ENCODE results near the gene TUBGCP3. TPM values are rescaled to one million over a fixed set of nuclear protein-coding genes. Genes with fewer than 3 reads are reported as not detected.

Gene TUBGCP3
- total RNA-seq, 2 experiments from 2014 or later = 53.0 to 69.7 TPM

DNA sequence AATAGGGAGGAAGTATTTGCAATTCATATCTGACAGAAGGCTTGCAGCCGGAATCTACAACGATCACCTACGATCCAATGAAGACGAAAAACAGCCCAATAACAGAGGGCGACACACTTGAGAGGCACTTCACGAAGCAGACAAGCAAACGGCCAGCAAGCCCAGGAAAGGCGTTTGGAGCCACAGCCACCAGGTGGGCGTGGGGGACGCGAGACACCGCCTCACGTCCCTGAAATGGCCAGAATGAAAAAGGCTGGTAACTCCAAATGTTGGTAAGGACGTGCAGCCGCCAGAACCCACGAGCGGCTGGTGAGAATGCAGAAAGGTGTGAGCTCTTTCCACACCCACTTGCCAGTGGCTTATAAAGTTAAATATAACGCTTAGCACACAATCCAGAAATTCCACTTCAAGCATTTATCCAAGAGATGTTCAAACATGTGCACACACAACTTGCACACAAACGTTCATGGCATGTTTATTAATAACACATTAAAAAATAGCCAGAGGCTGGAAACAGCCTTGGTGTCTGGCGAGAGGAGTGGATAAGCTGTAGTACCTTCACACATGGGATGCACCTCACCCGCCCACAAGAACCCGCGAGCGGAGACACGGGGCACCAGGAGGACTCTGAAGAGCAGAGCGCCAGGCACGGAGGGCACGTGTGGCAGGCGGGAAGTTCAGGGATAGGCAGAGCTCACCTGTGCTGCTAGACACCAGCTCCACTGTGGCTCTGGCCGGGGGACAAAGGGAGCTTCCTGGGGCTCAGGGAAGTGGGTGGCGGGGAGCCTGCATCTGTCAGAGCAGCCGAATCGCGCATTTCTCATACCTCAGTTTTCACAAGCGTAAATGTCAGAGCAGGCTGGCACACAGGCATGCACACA is 122.5 kb downstream of the TUBGCP3 start:
- CTCF ChIA-PET = no interaction called here
- peak; percentile 21 for DNase-seq
- ATAC-seq = no peak
- Mint-ChIP-seq H3K4me3 (no peak overlapping the region), H3K9me3 (ENCODE audit: low read depth) (peaks cover 6% of the 10 kb centered on the region), H3K4me1 (peaks cover 2% of the 10 kb centered on the region), H3K27me3 (peaks cover 2% of the 10 kb centered on the region), H3K27ac (no peak overlapping the region), H3K36me3 (no peaks in the 10 kb centered on the region)

DNA sequence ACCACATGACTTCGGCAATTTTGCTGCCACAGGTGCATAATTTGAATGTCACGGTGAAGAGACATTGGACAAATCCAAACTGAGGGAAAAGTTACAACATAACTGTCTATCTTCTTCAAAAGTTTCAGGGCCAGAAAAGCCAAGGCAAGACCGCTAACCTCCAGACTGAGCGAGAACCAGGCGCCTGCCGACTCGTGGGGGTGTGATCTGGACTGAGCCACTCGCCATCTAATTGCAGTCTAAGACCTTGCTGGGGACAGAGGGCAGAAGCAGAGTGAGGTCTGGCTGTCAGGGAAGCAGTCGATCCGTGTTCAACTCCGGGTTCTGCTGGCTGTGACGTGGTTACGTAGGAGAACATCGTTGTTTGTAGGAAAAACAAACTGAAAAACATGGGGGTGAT is 123.2 kb downstream of the TUBGCP3 start:
- CTCF ChIA-PET = no interaction called here
- Mint-ChIP-seq H3K9me3 (ENCODE audit: low read depth) (peaks cover 6% of the 10 kb centered on the region), H3K4me1 (peaks cover 2% of the 10 kb centered on the region), H3K27me3 (peaks cover 7% of the 10 kb centered on the region), H3K27ac (no peak overlapping the region), H3K36me3 (no peaks in the 10 kb centered on the region), H3K4me3 (no peak overlapping the region)
- ATAC-seq (no peak), DNase-seq (no peak)

DNA sequence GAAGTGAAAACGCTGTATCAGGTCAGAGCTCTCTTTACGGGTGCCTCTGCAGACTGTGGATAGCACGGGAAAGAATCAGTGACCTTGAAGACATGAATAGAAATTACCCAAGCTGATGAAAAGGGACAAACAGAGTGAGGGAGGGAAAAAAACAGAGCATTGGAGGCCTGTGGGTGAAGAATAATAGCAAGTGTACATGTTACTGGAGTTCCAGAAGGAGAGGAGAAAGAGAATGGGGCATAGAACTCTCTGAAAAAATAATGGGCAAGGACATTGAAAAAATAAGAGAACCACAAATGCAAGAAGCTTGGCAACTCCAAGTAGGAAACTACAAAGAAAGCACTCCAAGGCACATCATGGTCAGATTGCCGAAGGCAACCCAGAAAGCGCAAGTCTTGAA is 125.5 kb downstream of the TUBGCP3 start:
- DNase-seq (no peak), ATAC-seq (no peak)
- H3K9me3 Mint-ChIP-seq (ENCODE audit: low read depth) = peaks cover 6% of the 10 kb centered on the region

DNA sequence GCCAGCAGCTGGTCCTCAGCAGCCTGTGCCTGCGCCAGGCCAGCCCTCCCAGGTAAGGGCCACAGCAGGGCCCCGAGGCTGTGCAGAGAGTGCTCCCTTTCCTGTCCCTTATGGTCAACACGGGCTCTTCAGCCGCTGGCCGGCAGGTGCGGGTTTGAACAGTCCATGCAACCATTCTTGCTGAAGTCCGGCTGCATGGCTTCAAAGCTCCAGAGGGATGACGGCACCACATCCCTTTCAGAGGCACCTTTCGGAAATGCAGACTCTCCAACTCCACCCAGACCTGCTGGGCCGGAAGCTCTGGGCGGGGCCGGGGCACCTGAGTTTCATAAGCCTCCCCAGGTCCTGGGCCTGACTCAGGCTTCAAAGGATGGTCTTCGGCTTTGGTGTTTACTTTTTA is 130.5 kb downstream of the TUBGCP3 start:
- Mint-ChIP-seq H3K9me3 (ENCODE audit: low read depth) (peaks cover 2% of the 10 kb centered on the region), H3K36me3 (no peaks in the 10 kb centered on the region), H3K27ac (no peak overlapping the region), H3K4me1 (peaks cover 2% of the 10 kb centered on the region), H3K27me3 (peaks cover 8% of the 10 kb centered on the region), H3K4me3 (no peak overlapping the region)
- DNase-seq (peak; percentile 22), ATAC-seq (no peak)
- CTCF ChIA-PET = no interaction called here

More for the DNA sequence above, 125.5 kb downstream of the TUBGCP3 start:
- Mint-ChIP-seq H3K36me3 (no peaks in the 10 kb centered on the region), H3K4me3 (no peak overlapping the region), H3K4me1 (peaks cover 2% of the 10 kb centered on the region), H3K27ac (no peak overlapping the region), H3K27me3 (peaks cover 10% of the 10 kb centered on the region)
- CTCF ChIA-PET = no interaction called here

DNA sequence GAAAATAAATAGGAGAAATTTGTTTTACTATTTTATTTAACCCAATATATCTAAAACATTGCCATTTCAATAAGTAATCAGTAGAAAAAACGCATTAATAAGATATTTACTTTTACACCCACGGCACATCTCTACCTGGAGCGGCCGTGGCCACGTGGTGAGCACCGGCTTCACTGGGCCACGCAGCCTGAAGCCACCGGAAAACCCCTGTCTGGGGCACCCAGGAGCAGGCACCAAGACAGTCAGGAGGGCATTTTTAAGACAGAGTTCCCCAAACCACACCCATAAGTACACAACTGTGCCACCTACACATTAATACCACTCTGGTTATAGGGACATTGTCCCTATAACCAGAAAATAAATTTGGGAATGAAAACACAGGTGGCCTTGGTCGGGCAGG is 130.9 kb downstream of the TUBGCP3 start:
- Mint-ChIP-seq H3K4me3 (no peak overlapping the region), H3K9me3 (ENCODE audit: low read depth) (no peaks in the 10 kb centered on the region), H3K27ac (no peak overlapping the region), H3K36me3 (no peaks in the 10 kb centered on the region), H3K27me3 (peaks cover 8% of the 10 kb centered on the region), H3K4me1 (peaks cover 2% of the 10 kb centered on the region)
- CTCF ChIA-PET = no interaction called here
- DNase-seq = no peak
- no peak for ATAC-seq

DNA sequence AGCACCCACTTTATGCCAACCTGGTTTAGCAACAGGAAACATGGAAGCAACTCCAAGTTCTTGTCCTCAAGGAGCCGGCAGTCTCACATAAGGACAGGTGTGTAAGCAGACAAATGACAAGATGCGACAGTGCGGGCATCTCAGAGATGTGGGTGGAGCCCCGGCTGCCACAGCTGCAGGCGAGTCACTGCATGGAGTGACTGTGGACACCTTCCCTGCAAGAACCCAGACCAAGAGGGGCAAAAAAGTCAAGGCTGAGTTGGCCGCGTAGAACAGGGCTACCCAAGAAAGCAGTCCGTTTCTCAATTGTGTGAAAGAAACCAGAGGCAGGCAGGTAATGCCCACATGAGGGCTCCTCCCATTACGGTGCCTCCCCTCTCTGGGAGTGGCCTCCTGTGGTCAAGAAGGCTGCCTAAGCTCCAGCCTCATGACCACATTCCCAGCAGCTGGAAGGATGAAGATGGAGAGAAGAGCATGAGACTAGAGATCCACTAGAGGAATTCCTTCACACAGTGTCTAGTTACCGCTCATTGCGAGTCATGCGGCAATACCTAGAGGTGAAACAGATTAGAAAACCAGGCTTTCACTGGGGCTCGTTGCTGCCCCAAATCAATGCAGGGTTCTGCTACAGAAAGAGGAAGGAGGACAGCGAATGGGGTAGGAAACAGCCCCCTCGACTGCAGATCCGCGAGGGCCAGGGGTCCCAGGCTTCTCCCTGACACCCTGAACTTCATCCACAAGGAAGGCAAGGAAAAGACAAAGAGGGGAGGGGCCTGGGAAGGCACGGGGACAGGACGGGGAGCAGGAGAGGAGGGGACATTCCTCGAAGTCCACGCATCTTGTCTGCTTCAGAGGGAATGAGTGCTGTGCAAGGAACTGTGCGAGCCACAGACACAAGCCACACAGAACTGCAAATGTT is 131.6 kb downstream of the TUBGCP3 start:
- CTCF ChIA-PET = no interaction called here

DNA sequence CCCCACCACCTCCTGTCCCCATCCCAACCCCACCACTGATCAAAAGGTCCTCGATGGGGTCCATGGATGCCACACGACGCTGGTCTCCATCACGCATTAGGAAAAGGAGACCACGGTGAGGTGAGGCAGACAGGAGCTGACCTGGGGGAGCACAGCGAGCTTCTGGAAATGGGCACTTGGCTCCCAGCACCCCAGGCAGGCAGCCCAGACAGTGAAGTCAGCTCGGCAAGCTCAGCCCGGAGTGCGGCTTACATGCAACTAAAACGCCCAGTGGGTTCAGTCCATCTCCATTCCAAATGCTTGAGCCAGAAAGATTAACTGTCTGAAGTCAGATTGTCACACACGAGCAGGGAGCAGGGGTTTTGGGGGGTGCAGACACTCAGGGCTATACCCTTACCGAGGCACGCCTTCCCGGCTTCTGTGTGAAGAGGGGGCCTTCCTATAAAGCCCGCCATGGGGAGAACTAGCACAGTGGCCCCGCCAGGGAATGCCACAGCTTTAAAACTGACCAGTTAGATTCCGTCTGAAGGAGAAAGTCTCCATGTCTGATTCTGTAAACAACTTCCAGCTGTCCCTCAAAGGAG is 132.4 kb downstream of the TUBGCP3 start:
- CTCF ChIA-PET = no interaction called here

More for the DNA sequence above, 131.6 kb downstream of the TUBGCP3 start:
- Mint-ChIP-seq H3K4me1 (peaks cover 2% of the 10 kb centered on the region), H3K4me3 (no peak overlapping the region), H3K9me3 (ENCODE audit: low read depth) (no peaks in the 10 kb centered on the region), H3K27ac (no peak overlapping the region), H3K27me3 (peaks cover 8% of the 10 kb centered on the region), H3K36me3 (no peaks in the 10 kb centered on the region)
- no peak for DNase-seq
- no peak for ATAC-seq

DNA sequence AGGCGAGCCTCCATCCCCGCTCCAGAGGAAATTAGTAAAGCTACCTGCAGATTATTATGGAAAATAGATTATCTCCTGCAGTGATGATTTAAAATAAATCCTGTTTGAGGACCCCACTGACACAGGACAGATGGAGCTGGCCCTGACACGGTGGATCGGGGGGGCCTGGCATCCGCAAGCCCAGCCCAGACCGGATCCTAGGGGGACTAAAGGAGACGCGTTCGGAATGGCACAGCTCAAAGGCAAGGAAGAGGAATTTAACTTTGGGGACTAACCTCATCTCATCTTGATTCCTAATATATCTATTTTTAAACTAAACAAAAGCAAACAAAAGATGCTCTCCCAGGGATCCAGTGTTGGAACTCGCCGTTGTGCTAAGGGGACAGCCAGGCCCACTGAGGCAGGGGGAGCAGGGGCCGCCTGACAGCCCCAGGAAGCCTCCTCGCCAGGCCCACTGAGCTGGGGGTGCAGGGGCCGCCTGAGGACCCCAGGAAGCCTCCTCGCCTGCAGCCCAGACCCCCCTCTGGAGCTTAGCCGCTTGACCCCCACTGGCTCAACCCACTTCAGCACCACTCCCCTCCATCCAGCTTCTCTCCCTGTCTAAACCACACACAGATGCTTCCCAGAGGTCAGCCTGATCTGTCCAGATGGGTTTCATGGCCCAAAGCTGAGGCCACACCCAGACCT is 133.2 kb downstream of the TUBGCP3 start:
- no peaks in the 10 kb centered on the region for H3K36me3 Mint-ChIP-seq
- H3K27me3 Mint-ChIP-seq = peaks cover 3% of the 10 kb centered on the region
- H3K4me3 Mint-ChIP-seq = no peak overlapping the region
- H3K4me1 Mint-ChIP-seq = no peaks in the 10 kb centered on the region
- DNase-seq (peak; percentile 29), ATAC-seq (no peak)
- CTCF ChIA-PET = interaction anchor here (1.5 kb wide), 1 partner anchor 11 kb away, joined by 3 read pairs; no protein-coding TSS in a partner anchor
- H3K27ac Mint-ChIP-seq = no peak overlapping the region
- no peaks in the 10 kb centered on the region for H3K9me3 Mint-ChIP-seq (ENCODE audit: low read depth)

More for the DNA sequence above, 132.4 kb downstream of the TUBGCP3 start:
- Mint-ChIP-seq H3K27me3 (peaks cover 8% of the 10 kb centered on the region), H3K27ac (no peak overlapping the region), H3K4me1 (no peaks in the 10 kb centered on the region), H3K4me3 (no peak overlapping the region), H3K36me3 (no peaks in the 10 kb centered on the region), H3K9me3 (ENCODE audit: low read depth) (no peaks in the 10 kb centered on the region)
- ATAC-seq = no peak
- DNase-seq = no peak

DNA sequence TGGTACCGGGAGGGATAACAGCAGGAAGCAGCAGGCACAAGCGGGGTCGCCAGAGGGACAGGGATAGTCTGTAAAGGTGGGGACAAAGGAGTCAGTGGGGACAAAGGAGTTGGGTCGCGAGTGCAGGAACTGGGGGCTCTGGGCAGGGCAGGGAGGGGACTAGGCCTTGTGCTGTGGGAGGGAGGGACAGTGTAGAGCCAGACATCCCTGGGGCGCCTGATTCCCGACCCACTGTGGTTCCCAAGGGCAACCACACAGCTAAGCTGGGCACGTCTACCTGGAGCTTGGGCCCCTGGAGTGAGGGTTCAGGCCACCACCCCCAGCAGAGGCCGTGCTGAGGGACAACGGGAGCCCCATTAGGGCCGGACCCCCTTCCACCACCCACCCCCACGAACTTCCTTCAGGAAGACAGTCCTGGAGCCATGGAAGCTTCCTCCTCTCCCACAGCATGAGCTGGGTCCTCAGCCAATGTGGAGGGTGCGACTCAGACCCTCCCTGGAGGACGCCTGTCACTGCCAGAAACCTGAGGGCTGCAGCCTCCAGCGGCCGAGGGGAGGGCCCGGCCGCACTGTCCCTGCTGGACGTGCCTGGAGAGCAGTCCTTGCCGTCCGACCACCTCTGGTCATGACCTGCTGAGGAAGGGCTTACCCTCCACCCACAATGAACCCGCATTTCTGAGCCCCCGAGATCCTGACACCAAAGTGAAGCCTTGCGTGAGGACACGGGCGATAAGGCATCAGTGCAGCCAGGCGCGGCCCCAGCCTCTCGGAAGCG is 133.9 kb downstream of the TUBGCP3 start:
- H3K27me3 Mint-ChIP-seq = no peaks in the 10 kb centered on the region
- H3K9me3 Mint-ChIP-seq (ENCODE audit: low read depth) = no peaks in the 10 kb centered on the region
- no peak for ATAC-seq
- CTCF ChIA-PET = interaction anchor here (1.5 kb wide), 1 partner anchor 10 kb away, joined by 3 read pairs; no protein-coding TSS in a partner anchor
- no peak overlapping the region for H3K27ac Mint-ChIP-seq
- no peak for DNase-seq
- H3K36me3 Mint-ChIP-seq = no peaks in the 10 kb centered on the region
- H3K4me1 Mint-ChIP-seq = no peaks in the 10 kb centered on the region
- no peak overlapping the region for H3K4me3 Mint-ChIP-seq

DNA sequence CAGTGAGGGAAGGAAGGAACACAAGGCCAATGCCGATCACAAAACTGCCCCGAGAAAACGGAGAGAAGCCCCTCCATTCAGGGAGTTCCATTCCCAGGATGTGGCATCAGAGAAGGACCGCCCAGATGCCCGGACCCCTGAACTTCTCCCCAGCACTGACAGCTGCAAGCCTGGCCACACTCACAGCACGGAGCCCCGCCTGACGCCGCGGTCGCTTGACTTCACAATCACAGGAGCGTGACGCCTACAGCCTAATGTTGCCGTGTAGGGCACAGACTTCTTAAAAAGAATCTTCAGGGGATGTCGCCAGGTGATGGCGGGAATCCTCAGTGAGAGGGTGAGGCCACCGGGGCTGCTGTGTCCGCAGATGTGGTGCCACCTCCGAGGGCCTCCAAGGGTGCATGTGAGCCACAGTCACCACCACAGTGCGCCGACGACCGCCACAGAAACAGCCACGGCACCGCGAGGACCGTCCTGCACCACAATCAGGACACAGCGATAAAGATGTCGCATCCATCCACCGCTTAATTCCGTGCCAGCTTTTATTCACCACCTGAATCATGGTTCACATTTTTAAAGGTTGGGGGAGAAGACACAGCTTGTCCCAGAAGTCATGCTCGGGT is 134.6 kb downstream of the TUBGCP3 start:
- no peaks in the 10 kb centered on the region for H3K27me3 Mint-ChIP-seq
- H3K9me3 Mint-ChIP-seq (ENCODE audit: low read depth) = no peaks in the 10 kb centered on the region
- no peaks in the 10 kb centered on the region for H3K4me1 Mint-ChIP-seq
- CTCF ChIA-PET = interaction anchor here (1.5 kb wide), 1 partner anchor 9 kb away, joined by 3 read pairs; no protein-coding TSS in a partner anchor
- no peak for ATAC-seq
- peak; percentile 33 for DNase-seq
- no peaks in the 10 kb centered on the region for H3K36me3 Mint-ChIP-seq
- H3K27ac Mint-ChIP-seq = no peak overlapping the region
- H3K4me3 Mint-ChIP-seq = no peak overlapping the region

DNA sequence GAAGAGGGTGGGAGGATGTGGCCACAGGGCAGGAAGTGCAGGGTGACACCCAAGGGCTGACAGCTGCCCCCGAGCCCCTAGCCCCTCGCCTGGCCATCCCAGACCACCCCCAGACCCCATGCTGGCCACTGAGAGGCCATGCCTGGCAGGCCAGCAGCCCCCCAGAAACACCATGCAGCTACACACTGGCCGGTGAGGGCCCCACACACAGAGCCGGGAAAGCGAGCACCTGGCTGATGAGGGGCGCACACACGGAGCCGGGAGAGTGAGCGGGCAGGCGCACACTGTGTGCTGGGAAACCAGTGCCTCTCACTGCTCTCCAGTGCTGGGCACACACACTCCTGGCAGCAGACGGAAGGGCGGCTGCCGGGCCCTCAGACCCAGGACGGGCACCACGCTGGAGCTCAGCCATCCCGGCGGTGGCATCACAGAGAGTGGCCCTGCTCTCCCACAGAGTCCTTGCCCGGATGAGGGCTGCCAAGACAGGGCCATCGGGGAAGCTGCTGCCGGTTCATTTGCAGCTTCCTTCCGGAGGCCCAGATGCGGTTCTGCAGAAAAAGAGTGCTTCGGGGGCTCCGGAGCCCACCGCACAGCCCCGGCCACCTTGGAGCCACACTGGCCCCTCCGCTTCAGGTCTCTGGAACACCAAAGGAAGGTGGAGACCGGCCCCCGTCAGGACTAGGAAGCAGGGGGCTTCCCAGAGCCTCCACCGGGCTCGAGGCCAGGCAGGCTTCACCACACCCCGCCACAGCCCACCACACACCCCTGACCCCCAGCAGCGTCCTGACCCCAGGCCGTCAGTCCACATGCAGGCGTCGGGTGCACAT is 135.4 kb downstream of the TUBGCP3 start:
- Mint-ChIP-seq H3K4me1 (no peaks in the 10 kb centered on the region), H3K36me3 (no peaks in the 10 kb centered on the region), H3K27me3 (no peaks in the 10 kb centered on the region), H3K9me3 (ENCODE audit: low read depth) (no peaks in the 10 kb centered on the region), H3K27ac (no peak overlapping the region), H3K4me3 (no peak overlapping the region)
- no peak for ATAC-seq
- CTCF ChIA-PET = no interaction called here
- peak; percentile 30 for DNase-seq

All from activated CD8-positive, alpha-beta memory T cell treated with anti-CD3 and anti-CD28 coated beads, Interleukin-2, amount 10 ng/mL, durations not matched to agents 7 days and 5 days (primary cell).